Liver (tissue), 3 donors: ENCODE results near the gene REEP3.

Experiments used
- CTCF ChIP-seq: fragments of 150-350 bp; IDR thresholded peaks from 2 replicates; pipeline ENCODE4 v1.5.1; 2017; ENCODE audit warnings: improper control_type of control experiment, low read depth, low read length; ENCODE audit not compliant: missing input control
- JUND ChIP-seq, 2 donors: IDR thresholded peaks; 2 replicates each; pipeline ENCODE4 v1.6.1; 2016; ENCODE audit warnings: antibody characterized with exemption in 2 of 2
- RAD21 ChIP-seq, 2 donors: IDR thresholded peaks; 2 replicates each; pipeline ENCODE4 v1.6.1; 2016; ENCODE audit warnings: antibody characterized with exemption in 2 of 2, mild to moderate bottlenecking in 2 of 2
- REST ChIP-seq: IDR thresholded peaks from 2 replicates; pipeline ENCODE4 v1.6.1; 2016; ENCODE audit warnings: antibody characterized with exemption, mild to moderate bottlenecking
- SP1 ChIP-seq: IDR thresholded peaks from 2 replicates; pipeline ENCODE4 v1.6.1; 2018; ENCODE audit warnings: antibody characterized with exemption, mild to moderate bottlenecking
- TAF1 ChIP-seq: conservative IDR thresholded peaks from 2 replicates; pipeline ENCODE4 v1.6.1; 2016; ENCODE audit warnings: antibody characterized with exemption, mild to moderate bottlenecking
- YY1 ChIP-seq: IDR thresholded peaks from 2 replicates; pipeline ENCODE4 v1.6.1; 2016; ENCODE audit warnings: antibody characterized with exemption, mild to moderate bottlenecking
- donor health status: healthy.
- donor health status: healthy.

GRCh38 chr10:63481815-63482421, 39.3 kb upstream of the REEP3 start:
- TF ChIP-seq REST (no peak), CTCF (no peak), TAF1 (no peak), RAD21 (IDR thresholded peaks at IDR 0.05) (no peak), SP1 (no peak), JUND (IDR thresholded peaks at IDR 0.05) (no peak), YY1 (no peak)
